Melanocyte of skin (primary cell): ENCODE results near the gene FBXO3. TPM values are rescaled to one million over a fixed set of nuclear protein-coding genes. Genes with fewer than 3 reads are reported as not detected.

ENCODE experiments used
- total RNA-seq, 2 donors: library from RNA; depleted of rRNA; stranded (reverse); fragments of >200 nt; gene quantifications; 2 replicates each; pipeline ENCODE4 v1.2.3, GENCODE V29; 2012

Gene FBXO3
- total RNA-seq = 10 to 100 TPM; 34.1 to 36.3 TPM

GRCh38 chr11:33773987-33774735, at the start of gene FBXO3:
FBXO3 (minus strand) TSS chr11:33774520; CDS start chr11:33774497, 23 bp downstream.

DNA sequence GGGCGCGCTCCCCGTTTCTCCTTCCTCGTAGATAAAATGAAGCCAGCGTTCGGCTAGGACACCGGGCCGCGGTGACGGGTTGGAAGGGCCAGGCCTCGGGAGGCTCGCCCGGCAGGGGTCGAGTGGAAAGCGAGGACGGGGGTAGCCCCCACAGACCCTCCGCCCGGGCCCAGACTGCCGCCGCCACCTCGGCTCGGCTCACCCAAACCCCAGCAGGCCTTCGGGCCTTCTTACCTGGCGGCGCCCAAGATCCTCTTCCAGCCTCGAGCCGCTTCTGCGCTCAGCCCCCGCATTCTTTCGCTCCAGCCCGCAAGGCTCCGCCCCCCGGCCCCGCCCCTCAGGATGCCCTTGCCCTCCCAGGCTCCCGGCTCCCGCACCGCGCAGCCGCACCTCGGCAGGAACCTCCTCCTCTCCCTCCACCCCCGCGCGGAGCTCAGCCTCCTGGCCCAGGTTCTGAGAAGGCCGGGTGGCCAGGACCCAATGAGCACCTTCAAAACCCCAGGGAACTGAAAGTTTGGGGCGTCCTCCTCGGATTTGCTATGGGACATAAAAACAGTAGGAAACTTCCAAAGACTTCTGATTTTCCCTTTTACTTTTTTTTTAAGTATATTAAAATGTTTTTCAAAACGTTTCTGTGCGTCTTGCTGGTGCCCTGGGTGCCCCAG, 38.0 kb downstream of the FBXO3 start, which contains the start of gene CD59:
Gene CD59 (minus strand): TSS at position 276 of the 665 bp plus-strand sequence. CDS start 13,978 bp downstream, outside the sequence.

DNA sequence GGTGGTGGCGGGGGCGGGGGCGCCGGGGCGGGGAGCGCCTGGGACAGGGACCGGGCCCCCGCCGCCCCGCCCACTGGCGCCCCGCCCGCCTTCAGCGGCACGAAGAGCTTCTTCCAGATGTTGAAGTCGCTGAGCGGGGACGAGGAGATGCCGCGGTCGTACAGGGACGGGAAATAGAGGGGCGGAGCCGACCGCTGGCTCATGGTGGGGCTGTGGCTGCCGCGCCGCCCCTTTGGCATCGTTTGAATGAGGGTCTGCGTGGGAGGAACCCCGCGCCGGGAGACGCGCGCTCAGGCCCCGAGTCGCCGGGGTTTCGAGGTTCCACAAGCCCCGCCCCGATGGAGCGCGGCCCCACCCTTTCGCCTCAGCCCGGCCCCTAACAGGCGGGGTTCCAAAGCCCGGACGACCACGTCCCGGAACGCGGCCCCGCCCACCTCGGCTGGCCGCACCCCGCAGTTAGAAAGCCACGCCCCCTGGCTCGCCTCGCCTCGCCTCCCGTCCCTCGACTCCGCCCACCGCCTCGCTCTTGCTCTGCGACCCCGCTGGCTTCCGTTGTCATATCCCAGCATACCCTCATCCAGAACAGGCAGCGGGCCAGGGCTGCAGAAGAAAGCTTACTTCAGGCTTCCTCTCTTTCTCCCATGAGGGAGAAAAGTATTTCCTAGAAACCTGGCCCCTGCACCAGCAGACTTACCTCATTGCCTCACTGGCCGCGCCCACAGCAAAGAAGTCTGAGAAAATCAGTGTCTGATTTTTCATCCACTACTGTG, 73.6 kb downstream of the FBXO3 start, which contains the start of gene C11orf91:
Gene C11orf91 (minus strand): TSS at position 325 of the 770 bp plus-strand sequence. CDS start 86 bp downstream, at position 239.

Other genes with a start within 250 kb of the FBXO3 start
- under 1 TPM in 1 of 2 donors, not detected in 1; 0.34 TPM for gene C11orf91, start 73.7 kb downstream of the FBXO3 start, total RNA-seq
- gene CD59, start 38.1 kb downstream of the FBXO3 start, total RNA-seq = 100 to 1,000 TPM; 148 to 234 TPM
- under 1 TPM; under 0.01 to 0.34 TPM for gene LMO2, start 117.6 kb upstream of the FBXO3 start, total RNA-seq